Measurements from ENCODE around the gene BMPER. TPM values are rescaled to one million over a fixed set of nuclear protein-coding genes. Genes with fewer than 3 reads are reported as not detected.

The BMPER gene
- total and polyA plus RNA-seq, 3 donors from 2014 or later: 1.7 to 2.8 (median 2.4) TPM

DNA sequence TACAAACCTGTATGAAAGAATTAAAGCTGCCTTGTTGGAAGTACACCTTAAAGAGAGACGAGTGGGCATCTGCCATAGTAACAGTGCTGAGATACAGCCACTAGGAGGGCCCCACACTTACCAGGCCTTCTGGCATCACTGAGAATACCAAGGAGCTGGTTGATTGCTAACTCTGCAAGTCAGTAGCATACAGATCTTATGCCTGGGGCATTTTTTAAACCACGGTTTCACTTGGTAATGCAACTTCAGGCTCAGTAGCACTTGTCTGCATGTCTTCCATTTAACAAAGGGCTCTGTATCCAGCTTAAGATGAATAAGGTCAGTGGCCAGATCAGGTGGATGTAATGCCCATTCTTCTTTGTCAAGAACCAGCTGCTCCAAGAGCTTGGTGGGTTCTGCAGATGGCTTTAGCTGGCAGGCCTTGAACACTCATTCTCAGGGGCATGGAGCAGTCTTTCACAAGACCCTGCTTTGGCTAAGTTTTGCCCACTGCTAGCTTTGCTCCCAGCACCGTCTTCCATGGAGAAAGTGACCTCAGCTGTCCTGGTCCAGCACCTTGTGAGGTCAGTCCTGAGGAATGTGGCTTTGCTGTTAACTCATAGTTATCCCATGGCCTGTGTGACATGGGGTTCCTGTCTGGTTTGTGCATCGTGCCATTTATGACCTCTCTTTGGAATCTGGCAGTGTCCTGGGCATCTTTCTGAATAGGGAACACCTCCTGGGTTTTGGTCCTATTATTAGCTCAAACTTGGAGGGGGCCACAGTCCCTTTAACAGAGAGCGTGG lies 68.1 kb downstream of the BMPER start:
- 77 to 78% methylated on average over 5 of the region's 5 CpGs for WGBS, 2 donors
- intact Hi-C loops (cut with DNase I; ENCODE audit: low total_unique reads): no loop called here
- H3K4me1 ChIP-seq: peaks cover 4% of the 10 kb centered on the region

GRCh38 chr7:33979300-33979806 lies 74.0 kb downstream of the BMPER start:
- Histone ChIP-seq H3K4me3 (no peak overlapping the region), H3K4me1 (peaks cover 4% of the 10 kb centered on the region), H3K27ac (no peak overlapping the region), H3K9me3 (no peaks in the 10 kb centered on the region), H3K36me3 (ENCODE audit: low read depth, missing control alignments) (no peaks in the 10 kb centered on the region), H3K27me3 (no peaks in the 10 kb centered on the region)
- DNase-seq: no peak
- TF ChIP-seq, protein P1, sequence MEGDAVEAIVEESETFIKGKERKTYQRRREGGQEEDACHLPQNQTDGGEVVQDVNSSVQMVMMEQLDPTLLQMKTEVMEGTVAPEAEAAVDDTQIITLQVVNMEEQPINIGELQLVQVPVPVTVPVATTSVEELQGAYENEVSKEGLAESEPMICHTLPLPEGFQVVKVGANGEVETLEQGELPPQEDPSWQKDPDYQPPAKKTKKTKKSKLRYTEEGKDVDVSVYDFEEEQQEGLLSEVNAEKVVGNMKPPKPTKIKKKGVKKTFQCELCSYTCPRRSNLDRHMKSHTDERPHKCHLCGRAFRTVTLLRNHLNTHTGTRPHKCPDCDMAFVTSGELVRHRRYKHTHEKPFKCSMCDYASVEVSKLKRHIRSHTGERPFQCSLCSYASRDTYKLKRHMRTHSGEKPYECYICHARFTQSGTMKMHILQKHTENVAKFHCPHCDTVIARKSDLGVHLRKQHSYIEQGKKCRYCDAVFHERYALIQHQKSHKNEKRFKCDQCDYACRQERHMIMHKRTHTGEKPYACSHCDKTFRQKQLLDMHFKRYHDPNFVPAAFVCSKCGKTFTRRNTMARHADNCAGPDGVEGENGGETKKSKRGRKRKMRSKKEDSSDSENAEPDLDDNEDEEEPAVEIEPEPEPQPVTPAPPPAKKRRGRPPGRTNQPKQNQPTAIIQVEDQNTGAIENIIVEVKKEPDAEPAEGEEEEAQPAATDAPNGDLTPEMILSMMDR (IDR thresholded peaks at IDR 0.05): no peak
- intact Hi-C loops (cut with DNase I; ENCODE audit: low total_unique reads): no loop called here
- WGBS, 2 donors: 84 to 87% methylated on average over 6 of the region's 6 CpGs

More for the DNA sequence above, 68.1 kb downstream of the BMPER start:
- Histone ChIP-seq H3K9me3 (no peaks in the 10 kb centered on the region), H3K27me3 (no peaks in the 10 kb centered on the region), H3K4me3 (no peak overlapping the region), H3K27ac (no peak overlapping the region), H3K36me3 (ENCODE audit: low read depth, missing control alignments) (no peaks in the 10 kb centered on the region)
- DNase-seq: no peak
- TF ChIP-seq, protein P1 (IDR thresholded peaks at IDR 0.05): no peak
- no peak for TF ChIP-seq POLR2A (IDR thresholded peaks at IDR 0.05)

DNA sequence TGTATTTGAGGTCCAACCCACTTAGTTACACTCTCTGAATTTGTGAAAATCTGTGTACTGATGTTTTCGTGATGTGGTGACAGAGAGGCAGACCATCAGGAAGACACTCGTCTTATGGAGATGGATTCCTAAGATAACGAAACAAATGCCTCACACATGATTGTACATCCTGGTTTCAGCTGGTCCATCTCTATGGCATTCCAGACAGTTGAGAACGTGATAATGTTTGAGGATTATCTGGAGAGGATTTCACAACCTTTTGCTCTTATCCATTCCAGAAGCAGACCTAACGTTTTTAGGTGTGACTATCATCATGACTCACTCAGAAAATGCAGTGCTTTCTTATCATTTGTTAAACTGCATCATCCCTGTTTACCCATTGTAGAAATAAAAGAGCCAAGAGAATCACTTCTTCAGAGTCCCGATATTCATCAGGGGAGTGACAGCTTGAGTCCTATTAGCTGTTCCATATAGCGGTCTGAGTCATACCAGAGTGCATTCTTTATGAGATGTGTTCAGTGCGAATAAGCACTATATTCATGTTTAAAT lies 74.5 kb downstream of the BMPER start:
- no peaks in the 10 kb centered on the region for H3K27me3 ChIP-seq
- H3K9me3 ChIP-seq: no peaks in the 10 kb centered on the region
- no peak overlapping the region for H3K4me3 ChIP-seq
- WGBS, 2 donors: 87 to 93% methylated on average over 8 of the region's 8 CpGs
- H3K4me1 ChIP-seq: peaks cover 2% of the 10 kb centered on the region
- intact Hi-C loops (cut with DNase I; ENCODE audit: low total_unique reads): no loop called here
- no peak for TF ChIP-seq POLR2A (IDR thresholded peaks at IDR 0.05)
- TF ChIP-seq, protein P1 (IDR thresholded peaks at IDR 0.05): no peak
- H3K27ac ChIP-seq: no peak overlapping the region
- H3K36me3 ChIP-seq (ENCODE audit: low read depth, missing control alignments): no peaks in the 10 kb centered on the region
- DNase-seq: no peak

DNA sequence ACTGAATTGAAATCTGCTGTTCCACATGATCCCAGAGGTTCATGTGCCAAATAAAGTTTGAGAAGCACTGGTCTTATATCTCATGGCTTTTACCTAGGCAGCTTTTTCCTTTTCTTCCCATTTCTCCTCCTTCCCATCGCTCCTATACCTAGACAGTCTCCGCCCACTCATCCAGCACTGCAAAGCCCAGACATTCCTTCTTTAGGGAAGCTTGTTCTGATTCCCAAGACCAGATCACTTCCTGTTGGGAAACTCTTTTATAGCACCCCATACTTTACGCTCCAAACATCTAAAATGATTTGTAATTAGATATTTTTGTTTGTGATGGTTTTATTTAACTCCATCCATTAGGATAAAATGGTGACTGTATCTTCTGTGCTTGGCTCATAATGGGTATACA lies 75.9 kb downstream of the BMPER start:
- H3K9me3 ChIP-seq: no peaks in the 10 kb centered on the region
- TF ChIP-seq, protein P1 (IDR thresholded peaks at IDR 0.05): no peak
- no peak for TF ChIP-seq POLR2A (IDR thresholded peaks at IDR 0.05)
- H3K27ac ChIP-seq: no peak overlapping the region
- no peak overlapping the region for H3K4me3 ChIP-seq
- WGBS, 2 donors: 89% methylated on average over 3 of the region's 3 CpGs
- H3K36me3 ChIP-seq (ENCODE audit: low read depth, missing control alignments): no peaks in the 10 kb centered on the region
- no peaks in the 10 kb centered on the region for H3K4me1 ChIP-seq
- DNase-seq: no peak
- intact Hi-C loops (cut with DNase I; ENCODE audit: low total_unique reads): no loop called here
- no peaks in the 10 kb centered on the region for H3K27me3 ChIP-seq

Data from testis (tissue), 3 donors.